BLaER1 treated with 17β-estradiol and CSF1 and Interleukin-3, amounts not matched to agents 10 nM and 100 nM (cell line): ENCODE results near the gene CTAGE4.
"Not testable (repeated sequence)": the region's sequence is repeated elsewhere in the genome, so short reads cannot be mapped to it uniquely, and the experiment has no call there.

Source experiments
- H3K27ac ChIP-seq, 11 experiments: shearing (Covaris generic); formaldehyde crosslinking; 2 replicates each; pipeline ENCODE4 v1.8.1; 2022
- H3K27me3 ChIP-seq, 11 experiments: shearing (Covaris generic); formaldehyde crosslinking; 2 replicates each; pipeline ENCODE4 v1.8.1; 2022
- H3K36me3 ChIP-seq, 11 experiments: shearing (Covaris generic); formaldehyde crosslinking; 2 replicates each; pipeline ENCODE4 v1.8.1; 2022
- H3K4me1 ChIP-seq, 10 experiments: shearing (Covaris generic); formaldehyde crosslinking; 2 replicates each; pipeline ENCODE4 v1.8.1; 2022
- H3K4me2 ChIP-seq, 11 experiments: shearing (Covaris generic); formaldehyde crosslinking; 2 replicates each; pipeline ENCODE4 v1.8.1; 2022
- H3K4me3 ChIP-seq, 10 experiments: shearing (Covaris generic); formaldehyde crosslinking; 2 replicates each; pipeline ENCODE4 v1.8.1; 2022
- H3K9ac ChIP-seq, 11 experiments: shearing (Covaris generic); formaldehyde crosslinking; 2 replicates each; pipeline ENCODE4 v1.8.1; 2022
- H3K9me3 ChIP-seq, 11 experiments: shearing (Covaris generic); formaldehyde crosslinking; replicated peaks in 1 of 11; 2 replicates each; pipeline ENCODE4 v1.8.1; 2022
- H4K20me1 ChIP-seq, 11 experiments: shearing (Covaris generic); formaldehyde crosslinking; 2 replicates each; pipeline ENCODE4 v1.8.1; 2022
- Cebpa-rat ChIP-seq, 11 experiments: shearing (Covaris generic); IDR thresholded peaks; 2 replicates each; pipeline ENCODE4 v1.8.1; 2022

The CTAGE4 gene, protein sequence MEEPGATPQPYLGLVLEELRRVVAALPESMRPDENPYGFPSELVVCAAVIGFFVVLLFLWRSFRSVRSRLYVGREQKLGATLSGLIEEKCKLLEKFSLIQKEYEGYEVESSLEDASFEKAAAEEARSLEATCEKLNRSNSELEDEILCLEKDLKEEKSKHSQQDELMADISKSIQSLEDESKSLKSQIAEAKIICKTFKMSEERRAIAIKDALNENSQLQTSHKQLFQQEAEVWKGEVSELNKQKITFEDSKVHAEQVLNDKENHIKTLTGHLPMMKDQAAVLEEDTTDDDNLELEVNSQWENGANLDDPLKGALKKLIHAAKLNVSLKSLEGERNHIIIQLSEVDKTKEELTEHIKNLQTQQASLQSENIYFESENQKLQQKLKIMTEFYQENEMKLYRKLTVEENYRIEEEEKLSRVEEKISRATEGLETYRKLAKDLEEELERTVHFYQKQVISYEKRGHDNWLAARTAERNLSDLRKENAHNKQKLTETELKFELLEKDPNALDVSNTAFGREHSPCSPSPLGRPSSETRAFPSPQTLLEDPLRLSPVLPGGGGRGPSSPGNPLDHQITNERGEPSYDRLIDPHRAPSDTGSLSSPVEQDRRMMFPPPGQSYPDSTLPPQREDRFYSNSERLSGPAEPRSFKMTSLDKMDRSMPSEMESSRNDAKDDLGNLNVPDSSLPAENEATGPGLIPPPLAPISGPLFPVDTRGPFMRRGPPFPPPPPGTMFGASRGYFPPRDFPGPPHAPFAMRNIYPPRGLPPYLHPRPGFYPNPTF

DNA sequence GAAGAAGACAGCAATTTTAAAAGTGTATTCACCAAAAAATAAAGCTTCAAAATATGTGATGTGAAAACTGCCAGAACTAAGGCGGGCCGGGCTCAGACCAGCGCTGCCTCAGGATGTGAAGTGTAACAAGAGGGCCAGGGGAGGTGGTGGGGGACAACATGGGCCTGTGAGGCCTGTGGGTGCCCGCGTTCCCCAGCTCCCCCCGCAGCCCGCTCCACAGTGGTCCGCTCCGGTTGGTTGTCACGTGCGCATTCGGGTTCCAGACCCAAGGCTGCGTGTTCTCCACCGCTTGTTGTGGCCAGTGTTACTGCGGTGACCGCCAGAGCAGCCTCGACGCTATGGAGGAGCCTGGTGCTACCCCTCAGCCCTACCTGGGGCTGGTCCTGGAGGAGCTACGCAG lies at the start of gene CTAGE4:
Gene CTAGE4, plus strand, starts transcription at position 301 of the 400 bp plus-strand sequence. Its CDS starts 38 bp downstream, at position 339.
- not testable (repeated sequence) for H3K36me3 ChIP-seq, H3K4me2 ChIP-seq, H3K9ac ChIP-seq, H3K4me1 ChIP-seq, H3K4me3 ChIP-seq, H3K27me3 ChIP-seq, H3K9me3 ChIP-seq, H3K27ac ChIP-seq, H4K20me1 ChIP-seq

DNA sequence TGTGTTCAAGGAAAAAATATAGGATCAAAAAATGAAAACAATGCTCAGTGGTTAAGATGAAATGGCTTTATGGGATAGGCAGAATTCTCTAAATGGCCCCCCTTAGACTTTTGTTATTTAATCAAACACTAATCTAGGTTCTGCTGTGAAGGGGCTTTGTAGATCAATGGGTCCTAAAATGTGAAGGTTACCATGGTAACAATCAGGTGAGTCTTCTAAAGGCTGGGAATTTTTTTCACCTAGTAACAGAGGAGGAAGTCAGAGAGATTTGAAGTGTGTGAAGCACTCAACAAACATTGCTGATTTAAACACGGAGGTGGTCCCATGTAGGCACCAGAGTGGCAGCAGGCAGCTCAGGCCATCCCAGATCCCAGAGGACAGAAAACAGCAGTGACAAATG lies 49.1 kb upstream of the CTAGE4 start:
- Histone ChIP-seq H3K27me3 (no peaks in the 10 kb centered on the region), H3K4me1 (no peaks in the 10 kb centered on the region), H3K27ac (no peak overlapping the region), H4K20me1 (no peaks in the 10 kb centered on the region), H3K9me3 (no peaks in the 10 kb centered on the region), H3K4me3 (no peak overlapping the region), H3K4me2 (no peak overlapping the region), H3K36me3 (no peaks in the 10 kb centered on the region), H3K9ac (no peak overlapping the region)
- no peak for TF ChIP-seq Cebpa-rat (IDR thresholded peaks at IDR 0.05)

DNA sequence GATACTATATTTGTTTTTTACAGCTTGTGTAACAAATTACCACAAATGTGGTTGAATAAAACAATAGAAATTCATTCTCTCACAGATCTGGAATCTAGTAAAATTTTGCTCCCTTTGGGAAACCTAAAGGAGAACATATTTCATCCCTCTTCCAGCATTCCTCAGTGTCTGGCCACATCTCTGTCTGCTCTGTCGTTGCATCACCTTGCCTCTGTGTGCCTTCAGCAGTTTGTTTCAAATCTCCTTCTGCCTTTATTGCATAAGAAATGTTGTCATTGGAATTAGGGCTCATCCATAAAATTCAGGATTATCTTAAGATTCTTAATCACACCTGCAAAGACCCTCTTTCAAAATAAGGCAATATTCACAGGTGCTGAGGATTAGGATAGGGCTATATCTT lies 45.8 kb upstream of the CTAGE4 start:
- H3K4me1 ChIP-seq, result no peaks in the 10 kb centered on the region
- no peaks in the 10 kb centered on the region for H3K27me3 ChIP-seq
- TF ChIP-seq Cebpa-rat (IDR thresholded peaks at IDR 0.05), result no peak
- no peak overlapping the region for H3K27ac ChIP-seq
- H3K9me3 ChIP-seq, result 0 out of 22 replicates have a peak, but pooled peaks cover 0 to 5% (median 0%) of the 10 kb centered on the region in 11 experiments
- no peaks in the 10 kb centered on the region for H3K36me3 ChIP-seq
- H3K4me2 ChIP-seq, result no peak overlapping the region
- H4K20me1 ChIP-seq, result no peaks in the 10 kb centered on the region
- H3K9ac ChIP-seq, result no peak overlapping the region
- no peak overlapping the region for H3K4me3 ChIP-seq

DNA sequence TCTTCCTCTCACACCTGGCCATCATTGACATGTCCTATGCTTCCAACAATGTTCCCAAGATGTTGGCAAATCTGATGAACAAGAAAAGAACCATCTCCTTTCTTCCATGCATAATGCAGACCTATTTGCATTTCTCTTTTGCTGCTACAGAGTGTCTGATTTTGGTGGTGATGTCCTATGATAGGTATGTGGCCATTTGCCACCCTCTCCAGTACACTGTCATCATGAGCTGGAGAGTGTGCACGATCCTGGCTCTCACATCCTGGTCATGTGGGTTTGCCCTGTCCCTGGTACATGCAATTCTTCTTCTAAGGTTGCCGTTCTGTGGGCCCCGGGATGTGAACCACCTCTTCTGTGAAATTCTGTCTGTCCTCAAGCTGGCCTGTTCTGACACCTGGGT lies 41.1 kb upstream of the CTAGE4 start:
- no peak for TF ChIP-seq Cebpa-rat (IDR thresholded peaks at IDR 0.05)
- H3K4me1 ChIP-seq, result no peaks in the 10 kb centered on the region
- H3K9ac ChIP-seq, result no peak overlapping the region
- H3K27me3 ChIP-seq, result no peaks in the 10 kb centered on the region
- H3K4me3 ChIP-seq, result no peak overlapping the region
- H3K36me3 ChIP-seq, result no peaks in the 10 kb centered on the region
- no peak overlapping the region for H3K4me2 ChIP-seq
- H4K20me1 ChIP-seq, result no peaks in the 10 kb centered on the region
- peaks cover 4 to 13% (median 6%) of the 10 kb centered on the region in 11 experiments for H3K9me3 ChIP-seq
- H3K27ac ChIP-seq, result no peak overlapping the region

DNA sequence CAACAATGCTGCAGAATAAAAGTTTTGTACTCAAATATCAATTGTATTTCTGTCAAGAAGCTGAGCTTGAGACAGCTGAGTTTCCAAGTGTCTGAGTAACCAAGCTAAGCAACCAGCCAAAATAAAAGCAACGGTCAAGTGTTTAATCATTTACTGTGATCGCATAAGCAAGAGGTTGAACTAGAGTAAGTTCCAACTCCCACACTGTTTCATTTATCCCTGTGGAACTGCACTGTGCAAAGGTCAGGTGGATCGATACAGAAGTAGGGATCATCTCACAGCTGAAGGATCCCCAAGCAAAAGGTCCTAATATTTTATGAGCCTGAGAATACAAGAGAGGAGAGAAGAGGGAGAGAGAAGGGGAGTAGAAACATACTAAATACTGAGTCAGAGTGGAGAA lies 38.8 kb upstream of the CTAGE4 start:
- Histone ChIP-seq H3K4me3 (no peak overlapping the region), H3K4me2 (no peak overlapping the region), H3K27ac (no peak overlapping the region), H3K4me1 (no peaks in the 10 kb centered on the region), H4K20me1 (no peaks in the 10 kb centered on the region), H3K9me3 (peaks cover 20 to 35% (median 25%) of the 10 kb centered on the region in 11 experiments), H3K36me3 (no peaks in the 10 kb centered on the region), H3K27me3 (no peaks in the 10 kb centered on the region), H3K9ac (no peak overlapping the region)
- TF ChIP-seq Cebpa-rat (IDR thresholded peaks at IDR 0.05), result no peak

DNA sequence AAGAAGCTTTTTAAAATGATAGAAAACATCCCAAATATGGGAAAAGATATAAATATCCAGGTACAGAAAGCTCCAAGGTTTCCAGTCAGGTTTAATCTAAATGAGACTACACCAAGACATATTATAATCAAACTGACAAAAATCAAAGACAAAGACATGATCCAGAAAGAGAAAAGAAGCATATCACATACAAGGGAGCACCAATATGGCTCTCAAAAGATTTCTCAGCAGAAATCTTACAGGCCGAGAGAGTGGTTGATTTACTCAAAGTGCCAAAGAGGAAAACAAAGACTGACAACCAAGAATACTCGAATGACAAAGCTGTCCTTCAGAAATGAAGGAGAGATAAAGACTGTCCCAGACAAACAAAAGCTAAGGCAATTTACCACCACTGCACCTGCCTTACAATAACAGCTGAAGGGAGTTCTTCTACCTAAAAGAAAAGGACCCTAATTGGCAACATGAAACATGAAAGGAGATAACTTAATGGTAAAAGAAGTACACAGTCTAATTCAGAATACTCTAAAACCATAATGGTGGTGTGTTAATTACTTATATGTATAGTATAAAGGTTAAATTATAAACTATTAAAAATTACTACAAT lies 34.9 kb upstream of the CTAGE4 start:
- Histone ChIP-seq H3K4me2 (no peak overlapping the region), H3K27ac (no peak overlapping the region), H3K4me3 (no peak overlapping the region), H4K20me1 (no peaks in the 10 kb centered on the region), H3K36me3 (no peaks in the 10 kb centered on the region), H3K27me3 (no peaks in the 10 kb centered on the region), H3K4me1 (no peaks in the 10 kb centered on the region), H3K9ac (no peak overlapping the region), H3K9me3 (peaks cover 20 to 35% (median 29%) of the 10 kb centered on the region in 11 experiments)
- TF ChIP-seq Cebpa-rat (IDR thresholded peaks at IDR 0.05), result no peak

DNA sequence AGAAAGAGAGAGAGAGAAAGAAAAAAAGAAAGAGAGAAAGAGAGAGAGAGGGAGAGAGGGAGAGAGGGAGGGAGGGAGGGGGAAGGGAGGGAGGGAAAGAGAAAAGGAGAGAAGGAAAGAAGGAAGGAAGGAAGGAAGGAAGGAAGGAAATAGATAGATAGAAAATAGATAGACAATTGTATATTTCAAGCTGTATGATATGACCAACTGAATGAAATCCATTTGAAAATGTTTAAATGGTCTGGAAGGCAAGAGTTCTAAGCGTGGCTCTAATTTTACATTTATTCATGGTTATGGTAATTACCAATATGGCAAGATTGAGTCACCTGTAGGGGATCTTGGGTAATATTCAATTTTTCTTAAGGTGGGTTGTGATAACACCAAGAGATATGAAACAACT lies 24.4 kb upstream of the CTAGE4 start:
- H3K4me1 ChIP-seq, result peaks cover 0 to 9% (median 0%) of the 10 kb centered on the region in 10 experiments; a peak in 3 of 20 replicates
- TF ChIP-seq Cebpa-rat (IDR thresholded peaks at IDR 0.05), result no peak
- H3K4me2 ChIP-seq, result no peak overlapping the region
- no peak overlapping the region for H3K9ac ChIP-seq
- no peak overlapping the region for H3K27ac ChIP-seq
- H3K36me3 ChIP-seq, result no peaks in the 10 kb centered on the region
- H3K27me3 ChIP-seq, result no peaks in the 10 kb centered on the region
- H4K20me1 ChIP-seq, result no peaks in the 10 kb centered on the region
- peaks cover 0 to 5% (median 0%) of the 10 kb centered on the region in 11 experiments; a peak in 1 of 22 replicates for H3K9me3 ChIP-seq
- no peak overlapping the region for H3K4me3 ChIP-seq

DNA sequence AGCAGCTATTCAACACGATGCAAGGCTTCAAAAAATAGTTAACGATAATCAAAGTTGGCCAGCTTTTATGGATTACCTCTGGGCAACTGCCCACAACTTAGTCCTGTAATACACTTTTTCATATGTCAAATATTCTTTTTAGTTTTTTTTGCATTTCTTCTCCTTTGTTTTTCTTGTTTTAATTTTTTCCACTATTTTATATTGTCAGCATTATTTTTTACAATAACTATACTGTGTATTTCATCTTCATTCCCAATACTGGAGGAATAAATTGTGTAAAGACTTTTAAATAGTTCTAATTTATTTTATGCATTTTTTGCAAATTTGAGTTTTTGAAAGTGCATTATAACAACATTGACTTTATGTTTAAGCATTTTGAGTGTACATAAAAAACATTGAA lies 18.5 kb upstream of the CTAGE4 start:
- H3K9me3 ChIP-seq, result no peaks in the 10 kb centered on the region
- no peak overlapping the region for H3K9ac ChIP-seq
- no peak overlapping the region for H3K27ac ChIP-seq
- no peak overlapping the region for H3K4me2 ChIP-seq
- H3K27me3 ChIP-seq, result no peaks in the 10 kb centered on the region
- no peaks in the 10 kb centered on the region for H3K4me1 ChIP-seq
- H3K36me3 ChIP-seq, result no peaks in the 10 kb centered on the region
- no peak overlapping the region for H3K4me3 ChIP-seq
- H4K20me1 ChIP-seq, result no peaks in the 10 kb centered on the region
- no peak for TF ChIP-seq Cebpa-rat (IDR thresholded peaks at IDR 0.05)

DNA sequence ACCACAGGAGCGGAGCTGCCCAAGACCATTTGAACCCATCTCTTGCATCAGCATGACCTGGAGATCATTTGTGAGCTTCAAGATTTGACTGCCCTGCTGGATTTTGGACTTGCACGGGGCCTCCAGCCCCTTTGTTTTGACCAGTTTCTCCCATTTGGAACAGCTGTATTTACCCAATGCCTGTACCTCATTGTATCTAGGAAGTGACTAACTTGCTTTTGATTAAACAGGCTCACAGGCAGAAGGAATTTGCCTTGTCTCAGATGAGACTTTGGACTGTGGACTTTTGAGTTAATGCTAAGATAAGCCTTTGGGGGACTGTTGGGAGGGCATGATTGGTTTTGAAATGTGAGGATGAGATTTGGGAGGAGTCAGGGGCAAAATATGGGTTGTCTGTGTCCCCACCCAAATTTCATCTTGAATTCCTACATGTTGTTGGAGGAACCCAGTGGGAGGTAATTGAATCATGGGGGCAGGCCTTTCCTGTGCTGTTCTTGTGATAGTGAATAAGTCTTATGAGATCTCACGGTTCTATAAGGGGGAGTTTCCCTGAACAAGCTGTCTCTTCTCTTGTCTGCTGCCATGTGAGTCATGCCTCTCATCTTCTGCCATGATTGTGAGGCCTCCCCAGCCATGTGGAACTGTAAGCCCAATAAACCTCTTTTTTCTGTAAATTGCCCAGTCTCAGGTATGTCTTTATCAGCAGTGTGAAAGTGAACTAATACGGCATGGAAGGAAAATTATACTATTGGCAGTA lies 11.5 kb upstream of the CTAGE4 start:
- H4K20me1 ChIP-seq, H3K27me3 ChIP-seq, H3K4me1 ChIP-seq, H3K27ac ChIP-seq, H3K4me3 ChIP-seq, H3K9ac ChIP-seq, H3K4me2 ChIP-seq, H3K36me3 ChIP-seq, H3K9me3 ChIP-seq: not testable (repeated sequence)
